ACHN (cell line): ENCODE data around the gene CTIF.
A peak's percentile ranks its signal among the peaks of the same experiment; 100 is the strongest.

ENCODE experiments used
- DNase-seq: peaks from one replicate; pipeline ENCODE4 v3.0.0-alpha.2; 2015
- in situ Hi-C: cut with HindIII; loops from 2 replicates; pipeline ENCODE4 v1.10.0; 2017; ENCODE audit warnings: low sequenced_read_pairs, low pct_ligation_motif_present, low pct_unique_long_range_greater_than_20kb

Gene CTIF

DNA sequence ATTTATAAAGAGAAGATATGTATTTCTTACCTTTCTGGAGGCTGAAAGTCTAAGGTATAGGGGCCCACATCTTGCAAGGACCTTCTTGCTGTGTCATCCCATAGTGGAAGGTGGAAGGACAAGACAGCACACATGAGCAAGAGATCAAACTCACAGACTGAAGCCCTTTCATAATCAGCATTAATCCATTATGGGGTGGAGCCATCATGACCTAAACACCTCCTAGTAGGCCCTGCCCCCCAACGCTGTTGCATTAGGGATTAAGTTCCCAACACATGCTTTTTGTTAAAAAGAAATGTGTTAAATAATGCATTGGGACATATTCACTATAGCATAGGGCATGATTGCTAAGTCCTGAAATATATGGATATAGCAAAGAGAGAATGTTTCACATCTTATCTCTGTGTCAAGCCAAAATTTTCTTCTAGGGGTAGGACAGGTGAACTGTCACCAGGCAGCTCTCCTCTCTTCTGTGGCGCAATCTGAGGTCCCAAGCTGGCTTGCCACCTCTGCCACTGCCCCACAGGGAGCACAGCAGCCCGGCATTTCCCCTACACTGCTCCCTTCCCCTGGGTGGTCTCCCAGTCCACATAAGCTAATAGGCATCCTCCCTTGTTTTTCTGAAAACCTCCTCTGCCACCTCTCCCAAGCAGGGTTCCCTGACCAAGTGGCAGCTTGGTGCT, 8.3 kb upstream of the CTIF start:
- no peak for DNase-seq
- in situ Hi-C loops: no loop called here

GRCh38 chr18:48531082-48531403, 7.8 kb upstream of the CTIF start:
- in situ Hi-C loops: no loop called here
- DNase-seq: no peak

- in situ Hi-C loops: no loop called here
Observed at GRCh38 chr18:48531908-48532307, 6.9 kb upstream of the CTIF start.

DNA sequence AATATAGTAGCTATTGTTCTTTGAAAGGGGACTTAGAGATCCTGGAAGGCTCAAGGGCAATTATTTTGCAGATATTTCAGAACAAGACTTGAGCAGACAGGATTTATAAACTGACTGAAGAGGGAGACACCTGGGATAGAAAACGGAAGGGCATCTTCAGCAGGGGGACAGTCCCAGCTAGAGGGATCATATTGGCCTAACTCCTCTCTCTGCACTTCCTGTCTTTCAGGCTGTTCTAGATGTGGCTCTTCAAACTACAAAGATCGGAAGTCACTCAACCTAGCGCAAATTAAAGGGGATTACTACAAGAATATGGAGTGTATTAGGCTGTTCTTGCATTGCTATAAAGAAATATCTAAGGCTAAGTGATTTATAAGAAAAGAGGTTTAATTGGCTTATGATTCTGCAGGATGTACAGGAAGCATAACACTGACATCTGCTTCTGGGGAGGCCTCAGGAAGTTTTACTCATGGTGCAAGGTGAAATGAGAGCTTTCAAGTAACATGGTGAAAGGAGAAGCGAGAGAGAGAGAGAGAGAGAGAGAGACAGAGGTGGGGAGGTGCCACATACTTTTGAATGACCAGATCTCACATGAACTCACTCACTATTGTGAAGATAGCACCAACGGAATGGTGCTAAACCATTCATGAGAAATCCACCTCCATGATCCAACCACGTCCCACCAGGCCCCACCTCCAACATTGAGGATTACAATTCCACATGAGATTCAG, 5.3 kb upstream of the CTIF start:
- in situ Hi-C loops: no loop called here
- DNase-seq: no peak

More at GRCh38 chr18:48531908-48532307, 6.9 kb upstream of the CTIF start:
- no peak for DNase-seq

GRCh38 chr18:48534364-48534763, 4.5 kb upstream of the CTIF start:
- in situ Hi-C loops: no loop called here
- no peak for DNase-seq

GRCh38 chr18:48535956-48536355, 2.9 kb upstream of the CTIF start:
- no peak for DNase-seq
- in situ Hi-C loops: no loop called here

DNA sequence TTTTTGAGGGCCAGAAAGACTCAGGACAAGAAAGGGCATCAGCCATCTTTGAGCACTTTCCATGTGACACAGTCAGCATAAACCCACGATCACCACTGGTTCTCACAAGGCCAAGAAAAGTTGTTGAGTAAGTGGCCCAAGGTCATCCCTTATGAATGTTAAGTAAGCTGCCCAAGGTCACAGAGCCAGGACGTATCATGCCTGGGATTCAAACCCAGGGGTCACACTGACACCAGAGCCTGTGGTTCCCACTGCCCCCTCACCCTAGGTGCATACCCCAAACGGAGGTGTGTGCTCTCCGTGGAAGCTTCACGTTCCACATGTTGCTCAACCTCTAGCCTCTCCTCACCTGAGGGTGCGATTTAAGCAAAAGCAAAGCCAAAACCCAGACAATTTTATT, 2.3 kb upstream of the CTIF start:
- in situ Hi-C loops: no loop called here
- no peak for DNase-seq

DNA sequence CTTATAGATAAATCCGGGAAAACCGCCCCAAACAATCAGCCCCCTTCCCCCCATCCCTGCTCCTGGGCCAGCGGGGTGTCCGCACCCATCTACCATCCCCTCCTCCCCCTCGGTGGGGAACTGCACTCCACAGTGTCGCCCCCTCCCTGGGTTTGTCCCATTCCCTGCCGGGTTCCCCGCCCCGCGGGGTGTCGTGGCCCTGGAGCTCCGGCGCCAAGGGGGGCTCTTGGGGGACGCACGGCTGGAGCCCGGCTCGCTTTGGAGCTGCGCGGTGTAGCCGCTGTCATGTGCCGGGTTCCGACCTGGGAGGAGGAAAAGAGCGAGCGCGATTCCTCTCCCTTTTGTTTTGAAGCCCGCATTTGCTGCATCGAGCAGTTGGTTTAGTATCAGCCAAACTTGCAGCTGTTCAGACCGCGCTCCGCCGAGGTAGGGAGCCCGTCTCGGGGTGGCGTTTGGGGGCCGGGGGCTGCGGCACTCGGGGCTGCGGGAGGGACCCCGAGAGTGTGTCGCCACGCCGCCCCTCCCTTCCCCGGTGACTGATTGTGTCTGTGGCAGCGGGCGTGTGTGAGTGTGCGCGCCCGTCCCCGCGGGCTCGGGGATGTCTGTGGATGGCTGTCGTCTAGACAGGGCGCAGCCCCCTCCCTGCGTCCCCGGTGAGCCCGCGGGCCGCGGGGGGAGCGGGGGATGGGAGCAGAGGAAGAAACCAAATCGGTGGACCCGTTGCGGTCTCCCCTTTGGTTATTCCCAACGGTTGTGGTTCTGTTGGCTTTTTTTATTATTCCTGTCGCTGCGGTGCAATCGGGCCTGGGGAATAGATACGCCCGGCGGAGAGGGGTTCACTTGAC, 797 bp downstream of the CTIF start:
- peak; percentile 48 for DNase-seq
- in situ Hi-C loops: no loop called here

DNA sequence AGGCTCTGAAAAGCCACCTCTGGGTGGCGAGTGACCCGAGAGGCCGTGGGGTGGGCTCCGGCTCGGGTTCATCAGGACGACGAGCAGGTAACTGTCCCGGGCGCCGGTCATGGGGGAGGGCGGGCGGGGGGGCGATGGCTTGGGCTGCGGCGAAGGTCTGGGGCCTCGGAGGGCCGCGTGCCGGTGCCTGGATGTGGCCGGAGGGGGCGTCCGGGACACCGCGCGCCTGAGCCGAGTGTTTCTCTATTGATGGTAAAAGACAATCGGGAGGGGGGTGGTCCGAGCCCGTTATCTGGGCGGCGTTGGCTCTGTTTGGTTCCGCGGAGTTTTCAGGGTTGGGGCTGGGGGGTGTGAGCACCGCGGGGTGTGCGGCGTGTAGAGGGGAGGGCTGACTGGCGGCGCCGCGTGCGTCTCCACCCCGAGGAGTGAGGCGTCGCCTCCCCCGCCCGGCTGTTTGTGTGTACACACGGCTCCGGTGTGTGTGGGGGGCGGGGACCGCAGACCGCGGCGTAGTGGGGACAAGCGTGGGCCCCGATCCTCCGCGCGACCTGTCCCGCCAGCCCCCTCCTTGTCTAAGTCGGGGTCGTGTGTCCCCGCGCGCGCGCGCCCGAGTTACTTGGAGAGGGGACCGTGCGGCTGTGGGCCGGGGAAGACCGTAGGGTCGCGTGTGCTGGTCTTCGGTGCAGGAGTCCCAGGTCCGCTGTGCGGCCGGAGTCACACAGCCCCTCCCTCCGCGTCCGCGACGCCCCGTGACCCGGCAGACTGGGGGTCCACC, 1.6 kb downstream of the CTIF start:
- in situ Hi-C loops: no loop called here
- DNase-seq: peak; percentile 44

DNA sequence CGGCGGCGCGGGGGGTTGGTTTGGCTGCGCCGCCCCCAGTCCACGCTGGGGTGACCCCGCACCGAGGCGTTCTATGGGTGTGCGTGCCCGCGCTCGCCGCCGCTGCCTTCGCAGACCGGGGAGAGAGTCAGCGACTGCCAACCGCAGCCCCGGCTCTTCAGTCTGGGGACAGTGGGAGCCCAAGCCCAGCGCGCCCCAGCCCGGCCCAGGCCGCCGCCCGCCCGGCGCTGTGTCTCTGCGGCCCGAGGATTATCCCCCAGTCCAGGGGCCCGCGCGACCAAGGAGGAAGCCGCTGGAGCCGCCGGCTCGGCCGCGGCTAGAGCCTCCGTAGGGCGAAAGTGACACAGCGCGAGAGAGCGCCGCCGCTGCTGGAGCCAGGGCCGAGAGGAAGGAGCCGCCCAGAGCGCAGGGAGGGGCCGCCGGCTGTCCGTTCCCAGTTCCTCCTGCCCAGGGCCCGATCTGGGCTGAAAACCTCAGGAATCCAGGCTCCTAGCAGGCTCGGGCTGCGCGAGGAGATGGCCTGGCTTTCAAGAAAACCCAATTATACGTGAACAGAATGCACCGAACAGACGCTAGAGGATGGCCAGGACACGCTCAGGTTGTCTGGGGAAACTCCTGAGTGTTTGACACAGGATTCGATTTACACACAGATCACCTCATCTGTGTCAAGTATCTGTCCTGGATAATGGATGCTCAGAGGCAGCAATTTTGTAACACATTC, 2.4 kb downstream of the CTIF start:
- in situ Hi-C loops: no loop called here

GRCh38 chr18:48541747-48542400, 3.0 kb downstream of the CTIF start:
- in situ Hi-C loops: no loop called here
- DNase-seq: no peak

More for the DNA sequence above, 2.4 kb downstream of the CTIF start:
- DNase-seq: peak; percentile 67

- in situ Hi-C loops: no loop called here
- no peak for DNase-seq
Observed at GRCh38 chr18:48542513-48543181, 3.8 kb downstream of the CTIF start.

GRCh38 chr18:48543228-48543627, 4.4 kb downstream of the CTIF start:
- in situ Hi-C loops: no loop called here
- DNase-seq: no peak

- no peak for DNase-seq
- in situ Hi-C loops: no loop called here
Observed at GRCh38 chr18:48544116-48544515, 5.3 kb downstream of the CTIF start.

DNA sequence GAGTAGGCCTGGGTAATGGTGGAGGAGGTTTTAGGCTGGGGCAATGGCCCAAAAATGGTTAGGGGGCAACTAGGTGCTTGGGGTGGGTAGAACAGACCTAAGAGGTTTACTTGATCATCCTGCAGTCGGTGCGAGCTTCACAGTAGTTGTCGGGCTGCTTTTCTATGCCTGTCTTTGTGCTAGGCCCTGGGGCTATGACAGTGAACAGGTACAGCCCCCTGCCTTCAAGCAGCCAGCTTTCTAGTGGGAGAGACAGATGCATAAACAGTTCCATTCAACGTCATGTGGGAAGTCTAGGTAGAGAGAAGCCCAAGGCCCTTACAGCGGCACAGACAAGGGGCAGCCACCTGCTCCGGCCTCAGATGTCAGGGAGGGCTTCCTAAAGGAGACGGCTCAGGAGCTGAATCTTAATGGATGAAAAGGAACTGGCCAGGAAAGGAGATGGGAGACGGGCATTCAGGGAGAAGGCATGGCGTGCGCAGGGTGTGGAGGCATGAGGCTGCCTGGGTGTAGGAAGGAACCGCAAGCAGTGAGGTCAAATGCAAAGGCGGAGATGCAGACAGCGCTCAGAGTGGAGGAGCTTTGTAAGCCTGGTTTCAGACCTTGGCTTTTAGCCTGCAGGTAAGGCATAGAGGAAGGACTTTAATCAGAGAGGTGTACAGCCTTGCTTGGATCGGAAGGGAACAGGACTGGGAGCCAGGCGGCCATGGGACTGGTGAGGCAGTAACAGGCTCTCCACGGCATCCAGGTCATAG, 6.0 kb downstream of the CTIF start:
- DNase-seq: no peak
- in situ Hi-C loops: no loop called here

- in situ Hi-C loops: no loop called here
- no peak for DNase-seq
Observed at GRCh38 chr18:48545757-48546321, 7.0 kb downstream of the CTIF start.
